Astrocyte (in vitro differentiated cells and primary cell): ENCODE results near the gene CPT2.

ENCODE experiments used
- EZH2 ChIP-seq: IDR thresholded peaks from 2 replicates; pipeline ENCODE4 v1.6.1; 2012; ENCODE audit warnings: mild to moderate bottlenecking, low read length, inconsistent platforms; ENCODE audit not compliant: insufficient read depth
- TF ChIP-seq, protein P1 (sequence below): IDR thresholded peaks from 2 replicates; pipeline ENCODE4 v1.5.1; 2011; ENCODE audit warnings: low read depth, mild to moderate bottlenecking, inconsistent platforms, low read length, moderate library complexity; ENCODE audit not compliant: insufficient read depth

DNA sequence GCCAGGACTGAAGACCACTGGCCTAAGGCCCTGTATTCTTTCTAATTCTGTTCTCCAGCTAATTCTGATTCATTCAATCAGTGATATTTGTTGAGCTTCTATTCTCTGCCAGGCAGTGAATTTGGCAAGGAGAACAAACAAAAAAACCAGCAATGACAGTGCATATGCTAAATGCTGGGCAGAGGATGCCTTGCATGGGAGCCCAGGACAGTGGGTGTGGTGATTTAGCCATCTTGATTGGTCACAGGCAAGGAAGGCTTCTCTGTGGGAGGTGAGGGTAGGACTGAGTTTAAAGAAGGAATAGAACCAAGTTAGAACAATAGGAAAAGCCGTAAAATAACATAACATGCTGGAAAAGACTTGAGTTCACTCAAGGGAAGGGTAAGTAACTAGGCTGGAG, 9.2 kb upstream of the CPT2 start:
- TF ChIP-seq, protein P1, sequence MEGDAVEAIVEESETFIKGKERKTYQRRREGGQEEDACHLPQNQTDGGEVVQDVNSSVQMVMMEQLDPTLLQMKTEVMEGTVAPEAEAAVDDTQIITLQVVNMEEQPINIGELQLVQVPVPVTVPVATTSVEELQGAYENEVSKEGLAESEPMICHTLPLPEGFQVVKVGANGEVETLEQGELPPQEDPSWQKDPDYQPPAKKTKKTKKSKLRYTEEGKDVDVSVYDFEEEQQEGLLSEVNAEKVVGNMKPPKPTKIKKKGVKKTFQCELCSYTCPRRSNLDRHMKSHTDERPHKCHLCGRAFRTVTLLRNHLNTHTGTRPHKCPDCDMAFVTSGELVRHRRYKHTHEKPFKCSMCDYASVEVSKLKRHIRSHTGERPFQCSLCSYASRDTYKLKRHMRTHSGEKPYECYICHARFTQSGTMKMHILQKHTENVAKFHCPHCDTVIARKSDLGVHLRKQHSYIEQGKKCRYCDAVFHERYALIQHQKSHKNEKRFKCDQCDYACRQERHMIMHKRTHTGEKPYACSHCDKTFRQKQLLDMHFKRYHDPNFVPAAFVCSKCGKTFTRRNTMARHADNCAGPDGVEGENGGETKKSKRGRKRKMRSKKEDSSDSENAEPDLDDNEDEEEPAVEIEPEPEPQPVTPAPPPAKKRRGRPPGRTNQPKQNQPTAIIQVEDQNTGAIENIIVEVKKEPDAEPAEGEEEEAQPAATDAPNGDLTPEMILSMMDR, result no peak
- no peak for TF ChIP-seq EZH2
